ENCODE data around the gene GUSB.

GUSB gene

GRCh38 chr7:65931685-65932084 lies 50.3 kb downstream of the GUSB start:
- no peak for DNase-seq (ENCODE audit: low read depth in 2 of 2)

- no peak for DNase-seq (ENCODE audit: low read depth in 2 of 2)
Observed at GRCh38 chr7:65927489-65928448, 54.2 kb downstream of the GUSB start.

DNA sequence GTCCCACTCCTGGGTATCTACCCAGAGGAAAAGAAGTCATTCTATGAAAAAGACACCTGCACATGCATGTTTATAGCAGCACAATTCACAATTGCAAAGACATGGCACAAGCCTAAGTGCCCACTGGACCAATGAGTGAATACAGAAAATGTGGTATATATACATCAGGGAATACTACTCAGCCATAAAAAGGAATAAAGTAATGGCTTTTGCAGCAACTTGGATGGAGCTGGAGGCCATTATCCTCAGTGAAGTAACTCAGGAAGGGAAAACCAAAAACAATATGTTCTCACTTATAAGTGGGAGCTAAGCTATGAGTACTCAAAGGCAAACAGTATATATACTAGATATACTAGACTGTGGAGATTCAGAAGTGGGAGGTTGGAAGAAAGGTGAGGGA lies 55.4 kb downstream of the GUSB start:
- DNase-seq (ENCODE audit: low read depth in 2 of 2) = no peak

DNA sequence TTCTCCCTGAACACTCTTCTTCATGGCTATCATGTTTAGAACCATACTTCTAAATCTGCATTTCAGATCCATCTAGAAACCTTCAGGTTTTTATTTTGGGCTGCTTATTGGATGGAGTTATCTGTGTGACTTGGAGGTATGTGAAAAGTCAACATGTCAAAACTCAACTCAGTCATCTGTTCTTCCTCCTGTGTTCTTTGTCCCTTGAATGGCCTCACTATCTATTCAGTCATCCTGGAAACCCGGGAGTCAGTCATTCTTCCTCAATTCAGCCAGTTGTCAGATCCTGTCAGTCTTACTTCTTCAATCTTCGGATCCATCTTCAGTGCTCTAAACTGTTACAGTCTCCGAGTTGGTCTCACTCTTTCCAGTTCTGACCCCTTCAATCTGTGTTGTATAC lies 57.0 kb downstream of the GUSB start:
- no peak for DNase-seq (ENCODE audit: low read depth in 2 of 2)

DNA sequence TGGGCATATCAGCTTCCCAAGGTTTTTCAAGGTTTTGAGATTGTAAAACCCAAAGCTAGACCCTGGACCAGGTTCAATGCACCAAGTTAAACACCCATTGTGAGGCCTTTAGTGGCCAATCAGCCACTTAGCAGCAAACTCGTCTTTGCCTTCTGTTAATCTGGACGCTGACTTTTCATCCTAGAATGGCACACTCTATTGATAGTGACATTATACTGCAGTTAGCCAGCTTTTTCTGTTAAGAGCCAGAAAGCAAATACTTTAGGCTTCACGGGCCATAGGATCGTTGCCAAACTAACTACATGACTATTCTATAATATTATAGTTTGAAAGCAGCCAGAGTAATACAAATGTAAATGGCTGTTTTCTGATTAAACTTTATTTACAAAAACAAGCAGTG lies 57.8 kb downstream of the GUSB start:
- no peak for DNase-seq (ENCODE audit: low read depth in 2 of 2)

GRCh38 chr7:65923316-65923715 lies 58.7 kb downstream of the GUSB start:
- no peak for DNase-seq (ENCODE audit: low read depth in 2 of 2)

DNA sequence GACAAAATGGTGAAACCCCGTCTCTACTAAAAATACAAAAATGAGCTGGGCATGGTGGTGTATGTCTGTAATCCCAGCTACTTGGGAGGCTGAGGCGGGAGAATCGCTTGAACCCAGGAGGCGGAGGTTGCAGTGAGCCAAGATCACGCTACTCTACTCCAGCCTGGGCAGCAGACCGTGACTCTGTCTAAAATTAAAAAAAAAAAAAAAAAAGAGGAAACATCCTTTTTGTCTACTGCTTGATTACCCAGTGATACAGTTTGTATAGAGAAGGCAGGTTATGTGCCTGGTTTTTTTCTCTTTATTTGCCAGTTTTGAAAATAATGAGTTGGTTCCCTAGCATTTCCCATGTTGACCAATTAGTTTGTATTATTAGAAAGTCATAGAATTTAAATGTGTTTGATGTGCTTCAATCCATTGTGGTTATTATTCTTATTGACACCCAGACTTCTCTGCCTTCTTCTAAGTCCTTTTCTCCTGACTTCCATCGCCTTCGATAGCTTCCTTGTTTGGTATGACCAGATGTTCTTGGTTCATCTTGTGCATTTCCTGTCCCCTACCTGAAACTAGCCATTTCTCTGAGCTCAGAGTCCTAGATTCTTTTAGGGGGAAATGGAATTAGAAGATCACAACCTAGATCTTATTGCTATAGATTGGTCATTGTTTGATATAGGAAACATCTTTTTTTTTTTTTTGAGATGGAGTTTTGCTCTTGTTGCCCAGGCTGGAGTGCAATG lies 65.9 kb downstream of the GUSB start:
- DNase-seq (ENCODE audit: low read depth in 2 of 2) = no peak

GRCh38 chr7:65912237-65912636 lies 69.8 kb downstream of the GUSB start:
- no peak for DNase-seq (ENCODE audit: low read depth in 2 of 2)

Data from activated CD4-positive, alpha-beta T cell treated with anti-CD3 and anti-CD28 coated beads for 24 hours (primary cell).